K562 (cell line): ENCODE results near the gene DLGAP1. TPM values are rescaled to one million over a fixed set of nuclear protein-coding genes. Genes with fewer than 3 reads are reported as not detected.

Source experiments
- ATAC-seq: fragments of 200-7000 bp; cut with Tn5 transposase; 3 replicates; pipeline ENCODE4 v1.9.1; 2020; ENCODE audit warnings: moderate library complexity
- BruUV-seq: library from RNA; stranded (reverse); fragments of 400-500 nt; replicated peaks from 2 replicates; lab custom pipeline; 2021; lab: Mats Ljungman, UMichigan
- CTCF ChIA-PET: fragments of 300-600 bp; formaldehyde crosslinking; extraction: SDS; loops from one replicate; lab custom pipeline; 2021; ENCODE audit warnings: low intra/inter-chr PET ratio; lab: Yijun Ruan, JAX
- POLR2A ChIA-PET: fragments of 300-600, 350-650 bp; sonication (Branson Sonifier 250); formaldehyde crosslinking; extraction: SDS; loops from one replicate; lab custom pipeline; 2021; ENCODE audit warnings: antibody characterized with exemption, inconsistent platforms; lab: Yijun Ruan, JAX
- DNase-seq, 4 experiments: peaks; one replicate each; pipeline versions ENCODE4 v3.0.0 to v3.0.0-alpha.2; 2011 to 2018; ENCODE audit warnings: low spot score in 3 of 4, mixed read lengths in 3 of 4; ENCODE audit errors: extremely low read depth in 1 of 4
- FAIRE-seq: peaks from 2 replicates; lab custom pipeline; 2011; peaks lifted over from hg19 to GRCh38; lab: Jason Lieb, UNC
- H2AFZ ChIP-seq: 2 replicates; pipeline ENCODE4 v1.6.0; 2011; ENCODE audit warnings: low read depth, low read length, control low read depth, inconsistent platforms
- H3K27ac ChIP-seq: fragments of 200-600 bp; 3 replicates; pipeline ENCODE4 v1.8.0; 2011; ENCODE audit warnings: low read depth, mild to moderate bottlenecking, control low read depth, inconsistent platforms, low read length, moderate library complexity, mixed read lengths; ENCODE audit errors: extremely low read depth
- H3K27me3 ChIP-seq, 2 experiments: fragments of 300-600 bp in 1 of 2; 2 replicates in 1 of 2; 3 replicates in 1 of 2; pipeline versions ENCODE4 v1.6.0 to v1.8.0; 2011; ENCODE audit warnings: inconsistent platforms in 2 of 2, low read length in 2 of 2, mild to moderate bottlenecking in 1 of 2, mixed read lengths in 1 of 2, moderate library complexity in 1 of 2; ENCODE audit not compliant: control insufficient read depth in 2 of 2, insufficient read depth in 2 of 2
- H3K36me3 ChIP-seq: fragments of 300-600 bp; 3 replicates; pipeline ENCODE4 v1.8.0; 2011; ENCODE audit warnings: mild to moderate bottlenecking, low read length, inconsistent platforms; ENCODE audit not compliant: control insufficient read depth, insufficient read depth
- H3K4me1 ChIP-seq, 2 experiments: fragments of 200-600 bp in 1 of 2; replicated peaks in 1 of 2; 2 replicates in 1 of 2; 3 replicates in 1 of 2; pipeline versions ENCODE4 v1.5.1 to v1.8.0; 2011; ENCODE audit warnings: inconsistent platforms in 2 of 2, low read length in 2 of 2, mild to moderate bottlenecking in 1 of 2, mixed read lengths in 1 of 2, moderate library complexity in 1 of 2; ENCODE audit not compliant: control insufficient read depth in 2 of 2, insufficient read depth in 2 of 2
- H3K4me2 ChIP-seq: 2 replicates; pipeline ENCODE4 v1.6.1; 2011; ENCODE audit warnings: low read length, control low read depth, inconsistent platforms, mixed read lengths; ENCODE audit not compliant: insufficient read depth
- H3K4me3 ChIP-seq: fragments of 200-600 bp; sonication (generic), shearing (Covaris generic); 2 replicates; pipeline ENCODE4 v1.5.1; 2016; ENCODE audit warnings: control low read depth, inconsistent platforms
- H3K79me2 ChIP-seq: fragments of 200-600 bp; 3 replicates; pipeline ENCODE4 v1.8.0; 2011; ENCODE audit warnings: low read length, inconsistent platforms; ENCODE audit not compliant: control insufficient read depth, insufficient read depth
- H3K9ac ChIP-seq, 2 experiments: 2 replicates each; pipeline versions ENCODE4 v1.6.0 to v1.6.1; 2011; ENCODE audit warnings: low read depth in 2 of 2, low read length in 2 of 2, control low read depth in 1 of 2, inconsistent platforms in 1 of 2, mild to moderate bottlenecking in 1 of 2, mixed read lengths in 1 of 2; ENCODE audit not compliant: insufficient read depth in 1 of 2
- H3K9me1 ChIP-seq: one replicate; pipeline ENCODE4 v1.6.0; 2011; ENCODE audit warnings: inconsistent platforms, mild to moderate bottlenecking, low read length, moderate library complexity; ENCODE audit not compliant: control insufficient read depth, insufficient read depth
- H3K9me3 ChIP-seq: replicated peaks from 2 replicates; pipeline ENCODE4 v1.5.1; 2011; ENCODE audit warnings: low read depth, low read length, inconsistent platforms; ENCODE audit not compliant: control insufficient read depth, insufficient read depth
- H4K20me1 ChIP-seq: replicated peaks from 2 replicates; pipeline ENCODE4 v1.6.1; 2011; ENCODE audit warnings: low read length, inconsistent platforms, mixed read lengths; ENCODE audit not compliant: control insufficient read depth, insufficient read depth
- HOMEZ ChIP-seq: fragments of 250-450 bp; sonication (Bioruptor Pico); IDR thresholded peaks from 2 replicates; pipeline ENCODE4 v1.4.0; 2020; ENCODE audit warnings: mild to moderate bottlenecking, moderate library complexity
- NFIC ChIP-seq: fragments of 450-650 bp; IDR thresholded peaks from 2 replicates; pipeline ENCODE4 v1.6.1; 2017; ENCODE audit warnings: mild to moderate bottlenecking, inconsistent platforms
- PBX2 ChIP-seq, 2 experiments: IDR thresholded peaks in 1 of 2; conservative IDR thresholded peaks in 1 of 2; 2 replicates each; pipeline ENCODE4 v1.6.1; 2016; ENCODE audit warnings: low read depth in 2 of 2, mild to moderate bottlenecking in 1 of 2, missing compliant biosample characterization in 1 of 2, missing genetic modification characterization in 1 of 2, moderate library complexity in 1 of 2
- REST ChIP-seq, 2 experiments: fragments of 450-650 bp; formaldehyde crosslinking in 1 of 2; IDR thresholded peaks; 2 replicates each; pipeline versions ENCODE4 v1.4.0 to v1.6.1; 2014 to 2020; ENCODE audit warnings: mild to moderate bottlenecking in 2 of 2, borderline replicate concordance in 1 of 2, low read depth in 1 of 2
- WGBS: fragments of 100-300 bp; shearing (Covaris generic); methylation state at CpG from one replicate; pipeline ENCODE4 v1.1.6; 2016; ENCODE audit warnings: low coverage, mixed read lengths; ENCODE audit not compliant: insufficient coverage; ENCODE audit errors: missing lambda C conversion rate; 5-methylcytosine and 5-hydroxymethylcytosine counted together
- in situ Hi-C: fragments of 300-500 bp; cut with MboI; formaldehyde crosslinking; loops from 4 replicates; pipeline ENCODE4 v1.15.0; 2018; ENCODE audit warnings: inconsistent platforms, mixed read lengths
- intact Hi-C: fragments of 100-400 bp; cut with micrococcal nuclease; formaldehyde crosslinking; loops from 2 replicates; pipeline ENCODE4 v1.14.2; 2022
- polyA plus RNA-seq, 8 experiments: library from polyadenylated mRNA; depleted of rRNA in 4 of 8; stranded (reverse) in 5 of 8; unstranded in 3 of 8; fragments of >200 nt; fragmentation: Nextera tagmentation in 2 of 8; fragmentation: Illumina TruSeq in 1 of 8; extraction: Ambion mirVana in 2 of 8; extraction: Trizol in 1 of 8; gene quantifications; 2 replicates each; pipeline versions ENCODE4 v1.2.1 to v1.2.3, GENCODE V29; 2011 to 2014; ENCODE audit warnings: inconsistent platforms in 1 of 8, missing spikeins in 1 of 8
- total RNA-seq, 7 experiments: library from RNA; depleted of rRNA in 6 of 7; stranded (reverse); fragments of >200 nt in 6 of 7; fragmentation: Illumina TruSeq in 2 of 7; extraction: Trizol in 2 of 7; gene quantifications; 2 replicates each; pipeline versions ENCODE4 v1.2.1 to v1.2.3, GENCODE V29; 2011 to 2021; ENCODE audit warnings: low replicate concordance in 1 of 7

The DLGAP1 gene
- total and polyA plus RNA-seq, 9 of the 15 experiments (the other 6 are each of a cell fraction or from before 2014, with no cell fraction given): 0.04 to 0.22 (median 0.08) TPM

GRCh38 chr18:3485153-3486149 is 969.7 kb downstream of the DLGAP1 start:
- no peak for FAIRE-seq
- no peak for ATAC-seq
- intact Hi-C loops: no loop called here
- Histone ChIP-seq H3K27me3 (no peaks in the 10 kb centered on the region), H3K79me2 (no peaks in the 10 kb centered on the region), H3K9ac (no peak overlapping the region), H3K4me1 (peaks cover 0 to 11% of the 10 kb centered on the region in 2 experiments; a peak in 4 of 5 replicates)
- no peak for DNase-seq
- no TSS peak for BruUV-seq
- CTCF ChIA-PET: no interaction called here
- POLR2A ChIA-PET: interaction anchor here (1.1 to 2.1 kb wide), 3 partner anchors 8 to 40 kb away, joined by 3 to 7 read pairs (median 3); no protein-coding TSS in a partner anchor
- TF ChIP-seq PBX2 (CRISPR knock-in tag; IDR thresholded peaks at IDR 0.05; ENCODE audit: low read depth): no peak
- TF ChIP-seq PBX2 (tag; conservative IDR thresholded peaks at IDR 0.05; ENCODE audit: low read depth): peak; percentile 84
- peak; percentile 33 for TF ChIP-seq REST (IDR thresholded peaks at IDR 0.05; ENCODE audit: borderline replicate concordance)
- no peak for TF ChIP-seq REST (CRISPR knock-in tag; IDR thresholded peaks at IDR 0.05; ENCODE audit: low read depth)
- 0 out of 2 replicates have a peak, but pooled peaks have one; percentile 26 for TF ChIP-seq NFIC
- no peak for TF ChIP-seq HOMEZ
- TF ChIP-seq, all 486 proteins: peak for 3
- Histone ChIP-seq H2AFZ (no peak overlapping the region), H3K9me1 (no peaks in the 10 kb centered on the region), H3K9me3 (no peaks in the 10 kb centered on the region), H3K4me2 (no peak overlapping the region), H4K20me1 (no peaks in the 10 kb centered on the region), H3K4me3 (no peak overlapping the region), H3K36me3 (no peaks in the 10 kb centered on the region), H3K27ac (no peak overlapping the region)
- 52% methylated on average over 9 of the region's 9 CpGs for WGBS
- in situ Hi-C loops: no loop called here
